NCI-H774 (cell line): ENCODE data around the gene ZNF92.
"Not testable (repeated sequence)": the region's sequence is repeated elsewhere in the genome, so short reads cannot be mapped to it uniquely, and the experiment has no call there.

Experiments used
- DNase-seq: peaks from one replicate; lab custom pipeline; 2025; lab: John Stamatoyannopoulos, UW

The ZNF92 gene

GRCh38 chr7:65373608-65374351 lies at the start of gene ZNF92:
ZNF92 (plus strand) TSS chr7:65373855; CDS start chr7:65373998, 143 bp downstream.
- peak; percentile 97 for DNase-seq

- no peak for DNase-seq
Measured at GRCh38 chr7:65325793-65326432, 47.7 kb upstream of the ZNF92 start.

GRCh38 chr7:65338346-65338745 lies 35.3 kb upstream of the ZNF92 start:
- DNase-seq: no peak

- no peak for DNase-seq
Measured at GRCh38 chr7:65339257-65339656, 34.4 kb upstream of the ZNF92 start.

GRCh38 chr7:65342723-65343629 lies 30.7 kb upstream of the ZNF92 start:
- no peak for DNase-seq

GRCh38 chr7:65344541-65344940 lies 29.1 kb upstream of the ZNF92 start:
- not testable (repeated sequence) for DNase-seq

GRCh38 chr7:65354263-65354662 lies 19.4 kb upstream of the ZNF92 start:
- no peak for DNase-seq

- no peak for DNase-seq
Measured at GRCh38 chr7:65369843-65370242, 3.8 kb upstream of the ZNF92 start.

GRCh38 chr7:65371468-65371867 lies 2.2 kb upstream of the ZNF92 start:
- DNase-seq: peak; percentile 3

GRCh38 chr7:65379318-65379717 lies 5.7 kb downstream of the ZNF92 start:
- no peak for DNase-seq

GRCh38 chr7:65381742-65382141 lies 8.1 kb downstream of the ZNF92 start:
- no peak for DNase-seq

GRCh38 chr7:65382452-65382851 lies 8.8 kb downstream of the ZNF92 start:
- DNase-seq: no peak

- no peak for DNase-seq
Measured at GRCh38 chr7:65387891-65388290, 14.2 kb downstream of the ZNF92 start.

- DNase-seq: no peak
Measured at GRCh38 chr7:65390588-65390987, 16.9 kb downstream of the ZNF92 start.

GRCh38 chr7:65397730-65398142 lies 24.1 kb downstream of the ZNF92 start:
- no peak for DNase-seq

- not testable (repeated sequence) for DNase-seq
Measured at GRCh38 chr7:65398671-65399070, 25.0 kb downstream of the ZNF92 start.

- DNase-seq: not testable (repeated sequence)
Measured at GRCh38 chr7:65399101-65399500, 25.4 kb downstream of the ZNF92 start.

- DNase-seq: no peak
Measured at GRCh38 chr7:65404020-65404419, 30.4 kb downstream of the ZNF92 start.

- DNase-seq: not testable (repeated sequence)
Measured at GRCh38 chr7:65406706-65407105, 33.1 kb downstream of the ZNF92 start.

- DNase-seq: no peak
Measured at GRCh38 chr7:65409363-65409762, 35.7 kb downstream of the ZNF92 start.

- DNase-seq: no peak
Measured at GRCh38 chr7:65411249-65411648, 37.6 kb downstream of the ZNF92 start.

GRCh38 chr7:65422670-65423069 lies 49.0 kb downstream of the ZNF92 start:
- DNase-seq: no peak

- not testable (repeated sequence) for DNase-seq
Measured at GRCh38 chr7:65423286-65423685, 49.6 kb downstream of the ZNF92 start.
